ENCODE measurements around the gene CDON.
A peak's percentile ranks its signal among the peaks of the same experiment; 100 is the strongest.

Gene CDON

GRCh38 chr11:126062679-126063506 lies at the start of gene CDON:
Gene CDON, minus strand, starts transcription at chr11:126062866. Its CDS starts 39,390 bp downstream, at chr11:126023476.
- Histone ChIP-seq H3K79me2 (ENCODE audit: control insufficient read depth, low read length) (no peaks in the 10 kb centered on the region), H3K36me3 (ENCODE audit: control insufficient read depth, low read length) (no peaks in the 10 kb centered on the region), H3K4me2 (ENCODE audit: low read length) (peak within 1 kb of the TSS; percentile 94), H3K4me1 (ENCODE audit: control insufficient read depth, low read length) (peaks cover 15% of the 10 kb centered on the region), H3K9me3 (ENCODE audit: control insufficient read depth, insufficient read depth, low read length) (no peaks in the 10 kb centered on the region), H4K20me1 (ENCODE audit: control insufficient read depth, insufficient read depth, low read depth, low read length) (no peaks in the 10 kb centered on the region), H3K27me3 (ENCODE audit: control insufficient read depth, low read length) (peaks cover 40% of the 10 kb centered on the region), H3K27ac (ENCODE audit: low read depth, low read length) (peak within 1 kb of the TSS; percentile 34), H3K9me2 (replicated peaks; ENCODE audit: control insufficient read depth, low read length) (no peaks in the 10 kb centered on the region), H3K4me3 (ENCODE audit: low read length) (peak within 1 kb of the TSS; percentile 77), H3F3A (ENCODE audit: control insufficient read depth, insufficient read depth) (no peaks in the 10 kb centered on the region)
- TF ChIP-seq CTCF (IDR thresholded peaks at IDR 0.05; ENCODE audit: low read depth, low read length, poor library complexity, severe bottlenecking) (no peak), EZH2phosphoT487 (IDR thresholded peaks at IDR 0.05; ENCODE audit: borderline replicate concordance, low read length) (no peak)

GRCh38 chr11:126111458-126112116 lies 48.9 kb upstream of the CDON start:
- no peak for TF ChIP-seq EZH2phosphoT487 (IDR thresholded peaks at IDR 0.05; ENCODE audit: borderline replicate concordance, low read length)
- no peak for TF ChIP-seq CTCF (IDR thresholded peaks at IDR 0.05; ENCODE audit: low read depth, low read length, poor library complexity, severe bottlenecking)
- H3K36me3 ChIP-seq (ENCODE audit: control insufficient read depth, low read length), result no peaks in the 10 kb centered on the region
- H3K4me1 ChIP-seq (ENCODE audit: control insufficient read depth, low read length), result no peaks in the 10 kb centered on the region
- H3K4me2 ChIP-seq (ENCODE audit: low read length), result no peak overlapping the region
- no peaks in the 10 kb centered on the region for H4K20me1 ChIP-seq (ENCODE audit: control insufficient read depth, insufficient read depth, low read depth, low read length)
- H3K9me3 ChIP-seq (ENCODE audit: control insufficient read depth, insufficient read depth, low read length), result no peaks in the 10 kb centered on the region
- H3K79me2 ChIP-seq (ENCODE audit: control insufficient read depth, low read length), result no peaks in the 10 kb centered on the region
- H3K9me2 ChIP-seq (replicated peaks; ENCODE audit: control insufficient read depth, low read length), result no peaks in the 10 kb centered on the region
- H3K4me3 ChIP-seq (ENCODE audit: low read length), result no peak overlapping the region
- no peaks in the 10 kb centered on the region for H3K27me3 ChIP-seq (ENCODE audit: control insufficient read depth, low read length)
- no peaks in the 10 kb centered on the region for H3F3A ChIP-seq (ENCODE audit: control insufficient read depth, insufficient read depth)
- H3K27ac ChIP-seq (ENCODE audit: low read depth, low read length), result no peak overlapping the region

GRCh38 chr11:126109941-126110731 lies 47.5 kb upstream of the CDON start:
- TF ChIP-seq EZH2phosphoT487 (IDR thresholded peaks at IDR 0.05; ENCODE audit: borderline replicate concordance, low read length), result no peak
- no peak for TF ChIP-seq CTCF (IDR thresholded peaks at IDR 0.05; ENCODE audit: low read depth, low read length, poor library complexity, severe bottlenecking)
- Histone ChIP-seq H4K20me1 (ENCODE audit: control insufficient read depth, insufficient read depth, low read depth, low read length) (no peaks in the 10 kb centered on the region), H3K79me2 (ENCODE audit: control insufficient read depth, low read length) (no peaks in the 10 kb centered on the region), H3K9me2 (replicated peaks; ENCODE audit: control insufficient read depth, low read length) (no peaks in the 10 kb centered on the region), H3F3A (ENCODE audit: control insufficient read depth, insufficient read depth) (no peaks in the 10 kb centered on the region), H3K9me3 (ENCODE audit: control insufficient read depth, insufficient read depth, low read length) (no peaks in the 10 kb centered on the region), H3K4me2 (ENCODE audit: low read length) (no peak overlapping the region), H3K27me3 (ENCODE audit: control insufficient read depth, low read length) (no peaks in the 10 kb centered on the region), H3K4me3 (ENCODE audit: low read length) (no peak overlapping the region), H3K36me3 (ENCODE audit: control insufficient read depth, low read length) (no peaks in the 10 kb centered on the region), H3K27ac (ENCODE audit: low read depth, low read length) (no peak overlapping the region), H3K4me1 (ENCODE audit: control insufficient read depth, low read length) (no peaks in the 10 kb centered on the region)

Data from DOHH2 (cell line).